ENCODE measurements around the gene RNU2-63P.

DNA sequence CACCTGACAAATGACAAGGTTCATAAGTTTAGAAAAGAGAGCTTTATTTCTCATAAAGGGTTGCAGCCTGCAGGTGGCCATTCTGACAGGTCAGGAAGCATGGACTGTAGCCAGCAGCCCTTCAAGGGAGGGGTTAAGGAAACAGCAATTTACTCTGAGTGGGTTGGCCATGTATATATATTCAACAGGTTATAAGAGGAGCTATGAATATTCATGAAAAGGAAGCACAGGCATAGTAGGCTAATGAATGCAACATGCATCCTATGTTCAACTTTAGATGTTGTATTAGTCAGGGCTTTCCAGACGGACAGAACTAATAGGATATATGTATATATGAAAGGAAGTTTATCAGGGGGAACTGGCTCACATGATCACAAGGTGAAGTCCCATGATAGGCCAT lies 20.6 kb downstream of the RNU2-63P start:
- TF ChIP-seq, protein P1, sequence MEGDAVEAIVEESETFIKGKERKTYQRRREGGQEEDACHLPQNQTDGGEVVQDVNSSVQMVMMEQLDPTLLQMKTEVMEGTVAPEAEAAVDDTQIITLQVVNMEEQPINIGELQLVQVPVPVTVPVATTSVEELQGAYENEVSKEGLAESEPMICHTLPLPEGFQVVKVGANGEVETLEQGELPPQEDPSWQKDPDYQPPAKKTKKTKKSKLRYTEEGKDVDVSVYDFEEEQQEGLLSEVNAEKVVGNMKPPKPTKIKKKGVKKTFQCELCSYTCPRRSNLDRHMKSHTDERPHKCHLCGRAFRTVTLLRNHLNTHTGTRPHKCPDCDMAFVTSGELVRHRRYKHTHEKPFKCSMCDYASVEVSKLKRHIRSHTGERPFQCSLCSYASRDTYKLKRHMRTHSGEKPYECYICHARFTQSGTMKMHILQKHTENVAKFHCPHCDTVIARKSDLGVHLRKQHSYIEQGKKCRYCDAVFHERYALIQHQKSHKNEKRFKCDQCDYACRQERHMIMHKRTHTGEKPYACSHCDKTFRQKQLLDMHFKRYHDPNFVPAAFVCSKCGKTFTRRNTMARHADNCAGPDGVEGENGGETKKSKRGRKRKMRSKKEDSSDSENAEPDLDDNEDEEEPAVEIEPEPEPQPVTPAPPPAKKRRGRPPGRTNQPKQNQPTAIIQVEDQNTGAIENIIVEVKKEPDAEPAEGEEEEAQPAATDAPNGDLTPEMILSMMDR (IDR thresholded peaks at IDR 0.05), result no peak
- TF ChIP-seq POLR2AphosphoS5 (IDR thresholded peaks at IDR 0.05; ENCODE audit: insufficient read depth in 1 of 2, low read depth in 1 of 2) (no peak), POLR2A (IDR thresholded peaks at IDR 0.05) (no peak)
